GM19467 (cell line): ENCODE data around the gene GOLGA6L7.
"Not testable (repeated sequence)": the region's sequence is repeated elsewhere in the genome, so short reads cannot be mapped to it uniquely, and the experiment has no call there.

Experiments used
- ATAC-seq: cut with Tn5 transposase; IDR thresholded peaks from one replicate; pipeline ENCODE4 v1.9.1; 2021; ENCODE audit warnings: mild to moderate bottlenecking, moderate library complexity; ENCODE audit not compliant: unreplicated experiment

The GOLGA6L7 gene

DNA sequence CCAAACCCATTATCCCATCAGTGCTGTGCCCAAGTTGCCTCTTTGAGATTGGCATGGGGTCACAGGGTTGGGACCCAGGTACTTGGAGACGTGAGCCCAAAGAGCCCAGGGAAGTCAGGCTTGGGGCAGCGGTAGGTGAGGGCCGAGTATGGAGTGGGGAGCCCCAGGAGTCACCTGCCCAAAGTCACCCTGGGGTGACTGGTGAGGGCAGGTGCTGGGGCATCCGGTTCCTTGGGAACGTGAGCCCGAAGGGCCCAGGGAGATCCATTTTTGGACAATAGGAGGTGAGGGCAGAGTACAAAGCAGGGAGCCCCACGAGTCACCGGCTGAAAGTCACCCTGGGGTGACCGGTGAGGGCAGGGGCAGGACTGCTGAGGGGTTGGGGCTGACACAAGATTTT lies 485 bp downstream of the GOLGA6L7 start:
- ATAC-seq: not testable (repeated sequence)

DNA sequence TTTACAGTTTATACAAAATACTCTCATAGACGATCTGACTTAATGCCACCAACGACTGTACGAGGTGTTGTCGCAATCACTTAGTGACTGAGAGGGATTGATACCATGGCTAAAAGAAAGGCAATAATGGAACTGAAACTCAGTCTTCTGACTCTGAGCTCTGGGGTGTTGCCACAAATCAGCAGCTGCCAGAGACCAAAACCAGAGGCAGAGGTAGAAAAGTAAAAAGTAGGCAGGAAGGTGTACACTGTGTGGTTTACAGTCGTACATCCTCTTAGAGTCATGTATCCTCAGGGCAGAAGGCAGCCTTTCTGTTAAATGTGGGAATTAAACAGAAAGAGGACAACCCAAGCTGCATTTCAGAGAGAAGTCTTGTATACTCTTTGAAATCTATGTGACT lies 1.2 kb downstream of the GOLGA6L7 start:
- not testable (repeated sequence) for ATAC-seq

GRCh38 chr15:28844147-28844546 lies 4.3 kb downstream of the GOLGA6L7 start:
- ATAC-seq: not testable (repeated sequence)

DNA sequence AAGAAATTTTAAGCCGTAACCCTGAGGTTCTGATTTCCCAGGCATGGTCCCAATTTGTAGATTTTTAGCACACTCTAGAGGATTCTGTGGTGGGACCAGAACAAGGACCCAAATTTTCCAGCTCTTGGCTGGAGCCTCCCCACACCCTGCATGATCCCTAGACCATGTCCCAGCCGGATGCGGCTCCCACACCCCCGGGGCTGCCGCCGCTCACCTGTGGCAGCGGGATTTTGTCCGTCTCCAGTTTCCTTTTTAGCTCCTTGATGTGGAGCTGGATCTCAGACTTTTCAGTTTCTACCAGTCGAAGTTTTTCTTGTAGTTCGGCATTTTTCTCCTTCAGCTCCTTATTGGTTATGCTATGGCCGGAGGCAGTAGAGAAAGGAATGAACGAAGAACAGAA lies 4.9 kb downstream of the GOLGA6L7 start:
- not testable (repeated sequence) for ATAC-seq

DNA sequence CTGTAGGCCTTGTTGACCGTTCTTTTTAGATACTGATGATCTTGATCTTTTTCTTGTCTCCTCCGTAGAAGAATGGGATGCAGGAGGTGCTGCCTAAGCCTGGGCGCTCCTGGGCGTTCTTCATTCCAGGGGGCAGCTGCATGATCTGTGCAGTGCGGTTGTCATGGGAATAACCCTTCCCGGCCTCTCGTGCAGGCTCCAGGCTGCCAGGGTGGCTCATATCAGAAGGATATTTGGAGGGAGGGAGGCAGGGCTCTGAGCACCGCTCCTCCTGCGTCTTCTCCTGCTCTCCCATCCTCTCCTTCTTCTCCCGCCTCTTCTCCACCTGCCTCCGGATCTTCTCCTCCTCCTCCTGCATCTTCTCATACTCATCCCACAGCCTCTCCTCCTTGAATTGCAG lies 6.2 kb downstream of the GOLGA6L7 start:
- ATAC-seq: not testable (repeated sequence)

GRCh38 chr15:28840285-28840684 lies 8.2 kb downstream of the GOLGA6L7 start:
- ATAC-seq: not testable (repeated sequence)

GRCh38 chr15:28834957-28835585 lies 13.4 kb downstream of the GOLGA6L7 start:
- not testable (repeated sequence) for ATAC-seq

GRCh38 chr15:28831897-28832587 lies 16.4 kb downstream of the GOLGA6L7 start:
- not testable (repeated sequence) for ATAC-seq

DNA sequence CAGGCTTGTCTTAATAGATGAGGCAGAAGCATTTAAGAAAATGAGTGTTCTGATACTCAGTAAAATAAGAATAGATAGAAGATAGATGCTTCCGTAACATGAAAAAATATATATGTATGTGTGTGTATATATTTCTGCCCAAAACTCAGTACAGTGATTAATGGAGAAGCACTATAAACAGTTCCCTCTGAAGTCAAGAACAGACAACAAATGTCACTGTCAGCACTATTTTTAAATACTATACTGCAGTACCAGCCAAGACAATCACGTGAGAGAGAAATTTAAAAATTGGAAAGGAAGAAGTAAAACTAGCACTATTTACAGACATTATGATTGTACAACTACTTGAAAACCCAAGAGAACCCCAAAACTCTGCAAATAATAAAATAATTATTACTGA lies 27.0 kb downstream of the GOLGA6L7 start:
- not testable (repeated sequence) for ATAC-seq

DNA sequence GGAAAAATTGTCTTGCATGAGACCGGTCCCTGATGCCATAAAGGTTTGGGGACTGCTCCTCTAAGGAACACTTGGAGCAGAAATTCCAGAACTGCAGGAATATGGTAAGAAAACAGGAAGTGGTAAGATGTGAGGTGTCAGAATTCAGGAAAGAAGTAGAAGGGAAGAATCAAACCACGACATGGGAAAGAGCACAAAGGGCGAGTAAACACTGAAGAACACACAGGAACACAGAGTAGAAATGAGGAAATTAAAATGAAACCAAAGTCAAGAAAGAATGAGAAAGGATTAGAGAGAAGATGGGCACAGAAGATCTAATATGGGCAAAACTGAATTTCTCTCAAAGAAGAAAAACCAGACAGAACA lies 28.5 kb downstream of the GOLGA6L7 start:
- not testable (repeated sequence) for ATAC-seq

DNA sequence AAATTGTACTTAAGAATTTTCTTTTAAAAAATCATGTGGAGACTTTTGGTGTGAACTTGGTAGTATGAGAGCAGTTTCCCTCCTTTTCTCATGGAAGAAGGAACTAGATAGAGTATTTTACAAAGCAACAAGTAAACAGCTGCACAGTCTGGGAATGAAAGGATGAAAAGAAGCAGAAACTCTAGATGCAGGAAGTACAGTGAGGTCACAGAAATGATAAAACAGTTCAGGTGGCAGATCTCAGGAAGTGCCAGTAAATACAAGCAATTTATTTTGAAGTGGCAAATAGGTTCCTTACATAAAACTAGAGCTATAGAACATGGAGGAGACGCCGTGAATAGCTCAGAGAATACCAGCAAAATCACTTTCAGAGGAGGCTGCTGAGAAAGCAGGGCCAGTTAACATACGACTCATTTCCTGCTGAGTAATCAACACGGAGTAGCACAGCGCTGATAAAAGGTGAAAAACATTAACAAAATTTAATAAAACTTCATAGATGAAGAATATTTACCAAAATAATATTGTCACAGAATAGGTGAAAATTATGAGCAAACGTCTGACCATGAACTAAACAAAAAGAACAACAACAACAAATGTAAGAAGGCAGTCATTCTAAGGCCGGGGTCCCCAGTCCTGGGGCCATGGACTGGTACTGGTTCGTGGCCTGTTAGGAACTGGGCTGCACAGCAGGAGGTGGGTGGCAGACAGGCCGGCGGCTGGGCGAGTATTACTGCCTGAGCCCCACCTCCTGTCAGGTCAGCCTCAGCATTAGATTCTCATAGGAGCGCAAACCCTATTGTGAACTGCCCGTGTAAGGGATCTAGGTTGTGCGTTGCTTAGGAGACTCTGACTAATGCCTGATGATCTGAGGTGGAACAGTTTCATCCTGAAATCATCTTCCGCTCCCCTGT lies 29.2 kb downstream of the GOLGA6L7 start:
- ATAC-seq: not testable (repeated sequence)

GRCh38 chr15:28818168-28818567 lies 30.3 kb downstream of the GOLGA6L7 start:
- not testable (repeated sequence) for ATAC-seq

DNA sequence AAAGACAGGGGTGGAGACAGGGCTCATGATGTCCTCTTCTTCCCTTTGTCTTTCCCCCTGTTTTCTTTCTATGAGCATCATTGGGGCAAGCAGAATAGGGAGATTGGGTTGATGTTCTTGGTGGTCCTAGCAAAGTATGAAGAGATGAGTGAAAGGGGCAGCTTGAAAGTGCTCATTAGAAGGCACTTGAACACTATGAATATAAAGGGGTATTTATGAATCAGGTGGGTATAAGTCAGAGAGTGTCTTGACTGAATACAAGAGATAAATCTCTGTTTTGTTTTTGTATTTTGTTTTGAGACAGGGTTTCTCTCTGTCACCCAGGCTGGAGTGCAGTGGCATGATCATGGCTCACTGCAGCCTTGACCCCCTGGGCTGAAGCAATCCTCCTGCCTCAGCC lies 34.4 kb downstream of the GOLGA6L7 start:
- not testable (repeated sequence) for ATAC-seq

DNA sequence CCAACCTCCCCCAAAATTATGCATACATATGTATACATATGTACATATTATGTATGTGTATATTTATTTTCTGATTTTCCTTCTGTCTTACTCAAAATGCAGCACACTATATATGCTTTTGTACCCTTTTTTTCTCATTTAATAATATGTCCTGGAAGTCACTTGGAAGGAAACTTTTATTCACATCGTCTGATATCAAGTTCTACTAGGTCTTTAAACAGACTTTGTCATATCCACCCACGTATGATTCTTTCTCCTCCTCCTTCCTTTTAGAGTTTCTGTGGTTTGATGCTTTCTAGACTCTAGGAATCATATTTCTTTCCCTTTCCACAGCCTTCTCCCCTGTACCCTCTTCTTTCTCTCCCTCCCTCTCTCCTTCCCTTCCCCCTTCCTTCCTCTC lies 35.1 kb downstream of the GOLGA6L7 start:
- not testable (repeated sequence) for ATAC-seq

- not testable (repeated sequence) for ATAC-seq
Observed at GRCh38 chr15:28811852-28812550, 36.4 kb downstream of the GOLGA6L7 start.

- not testable (repeated sequence) for ATAC-seq
Observed at GRCh38 chr15:28810444-28810843, 38.0 kb downstream of the GOLGA6L7 start.

DNA sequence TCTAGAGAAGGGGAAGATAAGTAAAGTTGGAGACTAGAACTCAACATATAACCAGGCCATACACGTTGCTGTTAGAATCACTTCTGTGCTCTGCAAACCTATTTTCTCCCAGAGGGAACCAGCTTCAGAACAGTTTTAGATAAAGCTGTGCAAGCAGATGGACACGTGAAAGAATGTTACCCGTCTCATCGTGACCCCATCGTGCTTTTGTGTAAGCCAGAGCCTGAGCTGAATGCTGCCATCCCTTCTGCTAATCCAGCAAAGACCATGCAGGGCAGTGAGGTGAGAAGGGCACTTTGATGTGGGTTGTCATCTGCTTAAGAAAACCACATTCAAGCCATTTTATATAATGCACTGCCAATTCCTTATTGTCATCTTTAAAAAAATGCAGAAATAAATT lies 40.3 kb downstream of the GOLGA6L7 start:
- not testable (repeated sequence) for ATAC-seq

GRCh38 chr15:28800366-28800765 lies 48.1 kb downstream of the GOLGA6L7 start:
- not testable (repeated sequence) for ATAC-seq

- ATAC-seq: not testable (repeated sequence)
Observed at GRCh38 chr15:28798234-28798633, 50.2 kb downstream of the GOLGA6L7 start.

DNA sequence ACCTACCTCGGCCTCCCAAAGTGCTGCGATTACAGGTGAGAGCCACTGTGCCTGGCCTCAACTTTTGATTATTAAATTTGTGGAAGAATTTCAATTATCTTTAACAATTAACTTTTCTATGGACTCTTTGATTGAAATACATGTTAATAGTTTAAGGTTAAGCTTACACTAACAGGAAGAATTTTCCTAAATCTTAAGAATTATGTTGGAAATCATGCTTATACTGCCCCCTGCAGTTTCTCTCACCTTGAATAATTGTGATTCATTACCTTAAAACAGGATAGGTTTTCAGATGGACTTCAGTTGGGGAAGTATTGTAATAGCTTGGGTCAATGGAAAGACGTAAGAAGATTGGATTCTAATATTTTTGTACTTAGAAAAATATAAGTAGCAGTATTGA lies 54.2 kb downstream of the GOLGA6L7 start:
- ATAC-seq: not testable (repeated sequence)
